Loucy (cell line): Measurements from ENCODE around the gene ZFHX3.

Experiments used
- H2AFZ ChIP-seq: fragments of 200-600 bp; sonication (generic); 2 replicates; pipeline ENCODE4 v1.6.0; 2016; ENCODE audit warnings: antibody characterized with exemption, mild to moderate bottlenecking, low read length, moderate library complexity
- H3F3A ChIP-seq: fragments of 200-600 bp; 2 replicates; pipeline ENCODE4 v1.6.0; 2016; ENCODE audit warnings: antibody characterized with exemption, low read depth, mild to moderate bottlenecking
- H3K27me3 ChIP-seq: fragments of 200-600 bp; sonication (generic); 2 replicates; pipeline ENCODE4 v1.6.1; 2014; ENCODE audit warnings: low read length, mild to moderate bottlenecking; ENCODE audit not compliant: insufficient read depth, poor library complexity, severe bottlenecking
- H3K36me3 ChIP-seq: fragments of 200-600 bp; sonication (generic); 2 replicates; pipeline ENCODE4 v1.6.1; 2016; ENCODE audit warnings: low read length; ENCODE audit not compliant: insufficient read depth
- H3K4me1 ChIP-seq: fragments of 200-600 bp; sonication (generic); 2 replicates; pipeline ENCODE4 v1.5.1; 2014; ENCODE audit warnings: low read length, mild to moderate bottlenecking; ENCODE audit not compliant: insufficient read depth, poor library complexity, severe bottlenecking
- H3K4me2 ChIP-seq: fragments of 200-600 bp; sonication (generic); 2 replicates; pipeline ENCODE4 v1.6.0; 2014; ENCODE audit warnings: antibody characterized with exemption, low read length, low read depth, mild to moderate bottlenecking; ENCODE audit not compliant: poor library complexity, severe bottlenecking
- H3K4me3 ChIP-seq: fragments of 200-600 bp; sonication (generic); 2 replicates; pipeline ENCODE4 v1.5.1; 2014; ENCODE audit warnings: low read length, mild to moderate bottlenecking, mixed read lengths; ENCODE audit not compliant: poor library complexity, severe bottlenecking
- H3K79me2 ChIP-seq: fragments of 200-600 bp; sonication (generic); 2 replicates; pipeline ENCODE4 v1.6.1; 2014; ENCODE audit warnings: low read length; ENCODE audit not compliant: insufficient read depth
- H3K9ac ChIP-seq: fragments of 200-600 bp; sonication (generic); 2 replicates; pipeline ENCODE4 v1.6.0; 2014; ENCODE audit warnings: mild to moderate bottlenecking, low read depth, low read length, moderate library complexity; ENCODE audit not compliant: poor library complexity, severe bottlenecking
- H3K9me2 ChIP-seq: fragments of 200-600 bp; sonication (generic); replicated peaks from 2 replicates; pipeline ENCODE4 v1.6.1; 2016; ENCODE audit warnings: low read depth, low read length, mixed read lengths
- H3K9me3 ChIP-seq: fragments of 200-600 bp; sonication (generic); 2 replicates; pipeline ENCODE4 v1.6.1; 2014; ENCODE audit warnings: mild to moderate bottlenecking, antibody characterized with exemption, low read length, low read depth; ENCODE audit not compliant: insufficient read depth
- H4K20me1 ChIP-seq: fragments of 200-600 bp; sonication (generic); 2 replicates; pipeline ENCODE4 v1.6.0; 2014; ENCODE audit warnings: antibody characterized with exemption, low read length, mild to moderate bottlenecking; ENCODE audit not compliant: insufficient read depth, poor library complexity, severe bottlenecking
- EZH2phosphoT487 ChIP-seq: fragments of 200-600 bp; IDR thresholded peaks from 2 replicates; pipeline ENCODE4 v1.6.1; 2018; ENCODE audit warnings: antibody characterized with exemption, mild to moderate bottlenecking, moderate library complexity, borderline replicate concordance
- TF ChIP-seq, protein P1 (sequence below): fragments of 200-600 bp; sonication (generic); conservative IDR thresholded peaks from 2 replicates; pipeline ENCODE4 v1.5.1; 2014; ENCODE audit warnings: mild to moderate bottlenecking, antibody characterized with exemption, low read length

Gene ZFHX3

DNA sequence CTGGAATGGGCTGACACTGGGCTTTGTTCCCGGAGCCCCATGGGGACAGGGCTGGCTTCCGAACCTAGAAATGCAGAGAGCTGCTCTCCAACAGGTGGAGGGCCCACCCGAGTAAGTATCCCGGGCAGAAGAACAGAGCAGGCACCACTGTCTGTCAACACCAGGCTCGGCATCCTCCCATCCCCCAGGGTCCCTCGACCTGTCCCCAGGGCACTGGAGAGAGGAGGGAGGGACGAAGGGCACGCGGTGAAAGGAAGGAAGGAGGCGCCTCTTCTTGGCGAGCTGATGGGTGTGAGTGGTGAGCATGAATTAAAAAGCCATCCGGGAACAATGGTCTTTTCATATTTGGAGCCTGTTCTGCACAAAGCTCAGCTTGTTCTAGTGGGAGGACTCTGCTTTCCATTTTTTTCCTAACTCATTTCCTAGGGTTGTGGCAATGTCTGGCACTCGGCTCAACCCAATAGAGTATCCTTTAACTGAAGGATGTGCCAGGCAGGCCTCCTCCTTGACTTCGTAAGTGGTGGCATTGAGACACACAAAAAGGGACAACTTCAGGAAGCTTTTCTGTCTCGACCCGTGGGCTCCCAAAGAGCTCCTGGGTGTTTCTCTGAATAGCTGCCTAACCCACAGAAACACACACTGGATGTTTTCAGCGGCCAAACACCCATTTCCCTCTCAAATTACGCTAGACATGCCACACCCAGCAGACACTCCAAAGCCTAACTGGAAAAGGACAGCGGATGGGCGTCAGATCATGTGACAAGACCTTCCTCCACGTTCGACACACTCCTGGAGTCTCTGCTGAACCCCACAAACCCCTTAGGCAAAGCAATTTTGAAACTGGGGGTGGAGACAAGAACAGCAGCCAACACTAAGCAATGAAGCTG, 47.7 kb downstream of the ZFHX3 start:
- H3K27me3 ChIP-seq = no peaks in the 10 kb centered on the region
- no peak overlapping the region for H2AFZ ChIP-seq
- TF ChIP-seq, protein P1, sequence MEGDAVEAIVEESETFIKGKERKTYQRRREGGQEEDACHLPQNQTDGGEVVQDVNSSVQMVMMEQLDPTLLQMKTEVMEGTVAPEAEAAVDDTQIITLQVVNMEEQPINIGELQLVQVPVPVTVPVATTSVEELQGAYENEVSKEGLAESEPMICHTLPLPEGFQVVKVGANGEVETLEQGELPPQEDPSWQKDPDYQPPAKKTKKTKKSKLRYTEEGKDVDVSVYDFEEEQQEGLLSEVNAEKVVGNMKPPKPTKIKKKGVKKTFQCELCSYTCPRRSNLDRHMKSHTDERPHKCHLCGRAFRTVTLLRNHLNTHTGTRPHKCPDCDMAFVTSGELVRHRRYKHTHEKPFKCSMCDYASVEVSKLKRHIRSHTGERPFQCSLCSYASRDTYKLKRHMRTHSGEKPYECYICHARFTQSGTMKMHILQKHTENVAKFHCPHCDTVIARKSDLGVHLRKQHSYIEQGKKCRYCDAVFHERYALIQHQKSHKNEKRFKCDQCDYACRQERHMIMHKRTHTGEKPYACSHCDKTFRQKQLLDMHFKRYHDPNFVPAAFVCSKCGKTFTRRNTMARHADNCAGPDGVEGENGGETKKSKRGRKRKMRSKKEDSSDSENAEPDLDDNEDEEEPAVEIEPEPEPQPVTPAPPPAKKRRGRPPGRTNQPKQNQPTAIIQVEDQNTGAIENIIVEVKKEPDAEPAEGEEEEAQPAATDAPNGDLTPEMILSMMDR = no peak
- TF ChIP-seq EZH2phosphoT487 = no peak
- H3K79me2 ChIP-seq = peaks cover 5% of the 10 kb centered on the region; the same call in 1 of the 2 replicates
- H3K4me3 ChIP-seq = no peak overlapping the region
- H3K36me3 ChIP-seq = no peaks in the 10 kb centered on the region
- no peaks in the 10 kb centered on the region for H3K9me2 ChIP-seq
- H4K20me1 ChIP-seq = no peaks in the 10 kb centered on the region
- H3K4me2 ChIP-seq = no peak overlapping the region
- H3K4me1 ChIP-seq = peaks cover 4% of the 10 kb centered on the region
- no peaks in the 10 kb centered on the region for H3F3A ChIP-seq
- H3K9ac ChIP-seq = no peak overlapping the region
- no peaks in the 10 kb centered on the region; the same call in 1 of the 2 replicates for H3K9me3 ChIP-seq

DNA sequence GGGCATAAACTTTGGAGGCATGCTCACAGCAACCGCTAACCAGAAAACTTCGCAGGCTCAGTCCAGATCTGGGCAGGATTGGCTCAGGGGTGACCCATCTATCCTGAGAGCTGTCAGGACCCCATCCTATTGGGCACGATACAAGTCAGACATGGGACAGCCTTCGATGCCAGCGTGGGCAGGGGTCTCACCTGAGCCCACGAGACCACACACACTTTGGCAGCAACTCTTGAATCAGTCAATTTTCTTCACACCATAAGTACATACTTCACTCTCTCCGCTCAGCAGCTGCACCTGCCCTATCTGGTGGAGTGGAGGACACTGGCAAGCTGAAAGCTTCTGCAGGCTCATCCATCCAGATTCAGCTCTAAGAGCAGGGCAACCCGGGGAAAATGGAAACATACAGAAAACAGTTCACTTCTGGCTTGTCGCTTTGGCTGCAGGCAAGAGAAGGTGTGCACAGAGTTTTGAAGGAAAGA, 48.3 kb downstream of the ZFHX3 start:
- Histone ChIP-seq H3K4me3 (no peak overlapping the region), H3F3A (no peaks in the 10 kb centered on the region), H4K20me1 (no peaks in the 10 kb centered on the region), H2AFZ (no peak overlapping the region), H3K4me1 (peaks cover 5% of the 10 kb centered on the region), H3K9ac (no peak overlapping the region), H3K9me3 (no peaks in the 10 kb centered on the region; the same call in 1 of the 2 replicates), H3K4me2 (no peak overlapping the region), H3K9me2 (no peaks in the 10 kb centered on the region), H3K36me3 (no peaks in the 10 kb centered on the region), H3K79me2 (peaks cover 5% of the 10 kb centered on the region; the same call in 1 of the 2 replicates), H3K27me3 (no peaks in the 10 kb centered on the region)
- TF ChIP-seq, protein P1 = no peak
- TF ChIP-seq EZH2phosphoT487 = no peak

DNA sequence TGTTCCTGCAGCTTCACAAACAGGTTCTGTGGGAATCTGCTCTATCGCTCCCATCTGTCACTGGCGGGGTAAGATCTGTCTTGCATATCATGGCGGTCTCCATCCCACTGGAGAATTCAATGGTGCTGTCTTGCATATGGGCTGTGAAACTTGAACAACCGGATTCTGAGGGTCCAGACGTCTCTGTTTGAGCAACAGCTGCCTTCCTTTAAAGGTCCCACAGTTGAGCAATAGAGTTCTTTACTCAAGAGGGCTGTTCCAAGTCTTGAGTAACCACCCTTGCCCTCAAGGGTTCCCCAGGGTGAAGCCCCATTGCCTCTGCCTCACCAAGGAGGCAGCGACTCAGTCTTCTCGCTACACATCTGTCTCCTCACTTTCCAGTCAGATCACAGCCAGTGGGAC, 50.8 kb downstream of the ZFHX3 start:
- TF ChIP-seq EZH2phosphoT487 = no peak
- TF ChIP-seq, protein P1 = no peak
- no peak overlapping the region for H3K4me3 ChIP-seq
- H2AFZ ChIP-seq = no peak overlapping the region
- no peaks in the 10 kb centered on the region for H3K36me3 ChIP-seq
- H3K9ac ChIP-seq = no peak overlapping the region
- H3K79me2 ChIP-seq = peaks cover 5% of the 10 kb centered on the region; the same call in 1 of the 2 replicates
- H3K27me3 ChIP-seq = no peaks in the 10 kb centered on the region
- no peaks in the 10 kb centered on the region for H4K20me1 ChIP-seq
- H3K9me2 ChIP-seq = no peaks in the 10 kb centered on the region
- no peaks in the 10 kb centered on the region; the same call in 1 of the 2 replicates for H3K9me3 ChIP-seq
- no peak overlapping the region for H3K4me2 ChIP-seq
- peaks cover 5% of the 10 kb centered on the region for H3K4me1 ChIP-seq
- no peaks in the 10 kb centered on the region for H3F3A ChIP-seq
